Stimulated activated CD8-positive, alpha-beta memory T cell treated with anti-CD3 and anti-CD28 coated beads, Interleukin-4, amount 100 ng/mL, for 24 hours (primary cell): Measurements from ENCODE around the gene BARX2.
"Not testable (repeated sequence)": the region's sequence is repeated elsewhere in the genome, so short reads cannot be mapped to it uniquely, and the experiment has no call there.

Source experiments
- DNase-seq: peaks from one replicate; pipeline ENCODE4 v3.0.0-alpha.2; 2020; ENCODE audit warnings: low read depth

Gene BARX2, protein sequence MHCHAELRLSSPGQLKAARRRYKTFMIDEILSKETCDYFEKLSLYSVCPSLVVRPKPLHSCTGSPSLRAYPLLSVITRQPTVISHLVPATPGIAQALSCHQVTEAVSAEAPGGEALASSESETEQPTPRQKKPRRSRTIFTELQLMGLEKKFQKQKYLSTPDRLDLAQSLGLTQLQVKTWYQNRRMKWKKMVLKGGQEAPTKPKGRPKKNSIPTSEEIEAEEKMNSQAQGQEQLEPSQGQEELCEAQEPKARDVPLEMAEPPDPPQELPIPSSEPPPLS

DNA sequence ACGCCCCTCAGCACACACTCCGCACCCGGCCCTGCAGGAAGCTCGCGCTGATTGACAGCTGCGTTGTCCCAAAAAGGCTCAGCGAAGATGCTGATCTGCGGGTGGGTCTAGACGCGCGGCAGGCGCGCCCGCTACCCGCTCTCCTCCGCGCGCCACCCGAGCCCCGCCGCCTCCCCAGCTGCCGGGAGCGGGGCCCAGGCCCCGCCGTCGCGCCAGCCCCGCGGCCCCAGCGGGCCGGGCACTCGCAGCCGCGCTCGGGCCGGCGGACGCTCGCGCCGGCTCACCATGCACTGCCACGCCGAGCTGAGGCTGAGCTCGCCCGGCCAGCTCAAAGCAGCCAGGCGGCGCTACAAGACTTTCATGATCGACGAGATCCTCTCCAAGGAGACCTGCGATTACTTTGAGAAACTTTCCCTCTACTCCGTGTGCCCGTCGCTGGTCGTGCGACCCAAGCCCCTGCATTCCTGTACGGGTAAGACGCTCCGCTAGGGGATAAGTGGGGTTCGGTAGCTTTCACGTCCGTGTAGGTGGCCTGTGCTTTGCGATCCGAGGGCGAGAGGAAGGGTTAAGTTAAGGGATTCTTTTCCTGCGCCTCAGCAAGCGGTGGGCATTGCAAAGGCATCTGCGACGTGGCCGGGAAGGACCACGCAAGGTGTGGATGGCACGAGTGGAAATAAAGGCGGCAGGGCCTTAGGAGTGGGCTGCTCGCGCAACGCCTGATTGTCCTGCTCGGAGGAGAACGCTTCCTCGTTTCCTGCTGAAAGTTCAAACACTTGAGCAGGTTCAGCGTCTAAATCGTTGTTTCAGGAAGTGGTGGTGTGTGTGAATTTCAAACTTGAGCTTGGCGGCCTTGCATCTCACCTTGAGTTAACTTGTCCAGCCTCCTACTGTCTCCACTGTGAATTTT lies at the start of gene BARX2:
Gene BARX2, plus strand, starts transcription at position 98 of the 907 bp plus-strand sequence. Its CDS starts 188 bp downstream, at position 286.
- DNase-seq, result no peak

DNA sequence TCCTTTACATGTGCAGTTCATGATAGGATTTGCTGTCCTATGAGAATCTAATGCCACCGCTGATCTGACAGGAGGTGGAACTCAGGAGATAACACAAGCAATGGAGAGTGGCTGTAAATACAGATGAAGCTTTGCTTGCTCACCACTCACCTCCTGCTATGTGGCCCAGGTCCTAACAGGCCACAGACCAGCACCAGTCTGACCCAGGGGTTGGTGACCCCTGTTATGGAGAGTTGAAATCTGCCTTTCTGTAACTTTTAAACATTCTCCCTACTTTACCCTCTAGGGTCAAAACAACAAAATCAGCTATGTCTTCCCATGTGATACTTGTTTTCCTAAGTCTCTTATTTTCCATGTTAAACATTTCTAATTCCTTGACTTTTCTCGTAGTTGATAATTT lies 48.7 kb upstream of the BARX2 start:
- DNase-seq, result no peak

DNA sequence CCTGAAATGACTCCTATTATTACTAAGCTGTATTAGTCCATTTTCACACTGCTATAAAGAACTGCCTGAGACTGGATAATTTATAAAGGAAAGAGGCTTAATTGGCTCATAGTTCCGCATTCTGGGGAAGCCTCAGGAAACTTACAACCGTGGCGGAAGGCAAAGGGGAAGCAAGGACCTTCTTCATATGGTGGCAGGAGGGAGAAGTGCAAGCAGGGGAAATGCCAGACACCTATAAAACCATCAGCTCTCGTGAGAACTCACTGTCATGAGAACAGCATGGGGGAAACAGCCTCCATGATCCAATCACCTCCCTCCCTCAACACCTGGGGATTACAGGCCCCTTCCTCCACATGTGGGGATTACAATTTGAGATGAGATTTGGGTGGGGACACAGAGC lies 47.9 kb upstream of the BARX2 start:
- DNase-seq, result not testable (repeated sequence)

DNA sequence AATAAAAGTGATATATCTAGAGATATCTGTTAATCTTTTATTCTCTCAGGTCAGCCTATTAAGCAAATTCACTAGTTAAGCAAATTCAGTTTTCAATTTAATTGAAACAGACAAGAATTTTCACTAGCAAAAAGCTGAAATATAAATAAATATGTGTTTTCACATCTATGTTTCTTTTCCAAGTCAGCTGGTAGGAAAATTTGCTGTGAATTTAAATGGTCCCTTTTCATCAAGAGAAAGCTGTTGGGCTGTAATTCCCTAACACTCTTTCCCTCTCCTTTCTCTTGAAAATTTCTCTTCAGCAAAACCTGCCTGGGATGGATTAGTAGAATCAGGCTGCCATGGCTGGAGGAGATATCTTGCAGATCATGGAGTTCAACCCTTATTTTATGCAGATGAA lies 46.9 kb upstream of the BARX2 start:
- no peak for DNase-seq

DNA sequence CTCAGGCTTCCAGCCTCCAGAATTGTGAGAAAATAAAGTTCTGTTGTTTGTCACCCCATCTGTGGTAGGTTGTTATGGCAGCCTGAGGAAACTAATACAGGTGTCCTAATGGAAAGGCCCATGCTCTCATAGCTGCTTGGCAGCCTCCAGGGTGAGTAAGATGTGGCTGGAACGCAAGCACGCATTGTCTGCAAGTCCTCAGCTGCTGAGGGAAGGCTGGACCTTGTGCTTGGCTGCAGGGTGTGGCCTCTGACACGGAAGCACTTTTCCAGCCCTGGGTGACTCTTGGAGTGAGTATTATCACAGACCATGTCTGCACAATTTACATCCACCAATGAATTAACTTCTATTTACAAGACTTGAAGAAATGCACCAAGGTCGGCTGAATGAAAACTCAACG lies 44.4 kb upstream of the BARX2 start:
- no peak for DNase-seq

DNA sequence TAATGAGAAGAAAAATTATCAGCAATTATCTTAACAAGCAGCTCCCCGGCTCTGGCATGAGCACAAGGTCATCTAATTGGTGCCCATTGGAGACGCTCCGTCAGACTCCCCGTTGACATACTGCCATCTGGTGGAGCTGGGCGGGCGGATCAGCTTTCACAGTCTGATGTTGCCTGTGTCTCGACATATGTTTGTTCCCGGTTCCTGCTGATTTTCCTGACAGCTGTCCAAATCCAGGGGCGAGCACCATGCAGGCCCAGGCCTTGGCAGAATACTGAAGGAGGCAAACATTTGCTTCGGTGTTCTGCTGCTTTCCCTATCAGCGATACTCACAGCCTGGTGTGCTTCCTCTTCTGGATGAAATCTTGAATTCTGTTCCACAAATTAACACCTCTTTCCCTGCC lies 43.8 kb upstream of the BARX2 start:
- DNase-seq, result peak; percentile 54

DNA sequence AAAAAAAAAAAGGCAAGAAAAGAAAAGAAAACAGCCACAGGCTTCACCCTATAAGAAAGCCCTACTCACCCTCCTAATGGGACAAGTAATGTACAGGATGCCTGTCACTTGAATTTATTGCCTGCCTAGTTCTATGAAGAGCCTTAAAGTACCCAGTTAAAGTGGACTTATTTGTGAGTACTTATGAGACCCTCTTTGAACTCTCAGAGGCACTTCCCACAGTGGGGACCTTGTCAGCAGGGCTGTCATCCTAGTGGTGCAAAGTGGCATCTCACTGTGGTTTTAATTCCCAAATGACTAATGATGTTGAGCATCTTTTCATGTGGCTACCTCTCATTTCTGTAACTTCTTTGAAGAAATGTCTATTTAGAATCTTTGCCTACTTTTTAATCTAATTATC lies 41.8 kb upstream of the BARX2 start:
- no peak for DNase-seq

DNA sequence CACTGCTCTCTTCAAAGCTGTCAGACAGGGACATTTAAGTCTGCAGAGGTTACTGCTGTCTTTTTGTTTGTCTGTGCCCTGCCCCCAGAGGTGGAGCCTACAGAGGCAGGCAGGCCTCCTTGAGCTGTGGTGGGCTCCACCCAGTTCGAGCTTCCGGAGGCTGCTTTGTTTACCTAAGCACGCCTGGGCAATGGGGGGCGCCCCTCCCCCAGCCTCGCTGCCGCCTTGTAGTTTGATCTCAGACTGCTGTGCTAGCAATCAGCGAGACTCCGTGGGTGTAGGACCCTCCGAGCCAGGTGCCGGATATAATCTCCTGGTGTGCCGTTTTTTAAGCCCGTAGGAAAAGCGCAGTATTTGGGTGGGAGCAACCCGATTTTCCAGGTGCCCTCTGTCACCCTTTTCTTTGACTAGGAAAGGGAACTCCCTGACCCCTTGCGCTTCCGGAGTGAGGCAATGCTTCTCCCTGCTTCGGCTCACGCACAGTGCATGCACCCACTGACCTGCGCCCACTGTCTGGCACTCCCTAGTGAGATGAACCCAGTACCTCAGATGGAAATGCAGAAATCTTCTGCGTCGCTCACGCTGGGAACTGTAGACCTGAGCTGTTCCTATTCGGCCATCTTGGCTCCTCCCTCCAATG lies 31.2 kb upstream of the BARX2 start:
- peak; percentile 2 for DNase-seq

DNA sequence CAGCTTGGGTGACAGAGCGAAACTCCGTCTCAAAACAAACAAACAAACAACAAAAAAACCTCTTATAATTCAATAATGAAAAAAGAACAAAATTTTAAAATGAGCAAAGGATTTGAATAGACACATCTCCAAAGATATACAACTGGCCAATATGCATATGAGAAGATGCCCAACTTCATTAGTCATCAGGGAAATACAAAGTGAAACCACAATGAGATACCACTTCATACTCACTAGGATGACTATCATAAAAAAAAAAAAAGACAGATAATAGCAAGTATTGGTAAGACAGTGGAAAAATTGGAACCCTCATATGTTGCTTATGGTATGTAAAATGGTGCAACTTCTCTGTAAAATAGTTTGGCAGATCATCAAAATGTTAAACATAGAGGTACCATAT lies 28.7 kb upstream of the BARX2 start:
- no peak for DNase-seq

DNA sequence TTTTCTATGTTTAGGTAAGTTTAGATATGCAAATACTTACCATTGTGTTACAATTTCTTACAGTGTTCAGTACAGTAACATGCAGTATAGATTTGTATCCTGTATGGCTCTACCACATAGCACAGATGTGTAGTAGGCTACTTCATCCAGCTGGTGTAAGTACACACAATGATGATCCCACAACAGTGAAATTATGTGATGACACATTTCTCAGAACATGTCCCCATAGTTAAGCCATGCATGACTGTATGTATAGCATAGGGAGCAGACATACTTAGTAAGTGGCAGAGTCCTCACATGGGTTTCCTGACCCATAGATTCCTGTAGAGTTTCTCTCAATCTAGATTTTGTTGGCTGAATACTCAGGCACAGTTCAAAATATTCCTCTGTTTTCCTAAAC lies 26.8 kb upstream of the BARX2 start:
- DNase-seq, result no peak

DNA sequence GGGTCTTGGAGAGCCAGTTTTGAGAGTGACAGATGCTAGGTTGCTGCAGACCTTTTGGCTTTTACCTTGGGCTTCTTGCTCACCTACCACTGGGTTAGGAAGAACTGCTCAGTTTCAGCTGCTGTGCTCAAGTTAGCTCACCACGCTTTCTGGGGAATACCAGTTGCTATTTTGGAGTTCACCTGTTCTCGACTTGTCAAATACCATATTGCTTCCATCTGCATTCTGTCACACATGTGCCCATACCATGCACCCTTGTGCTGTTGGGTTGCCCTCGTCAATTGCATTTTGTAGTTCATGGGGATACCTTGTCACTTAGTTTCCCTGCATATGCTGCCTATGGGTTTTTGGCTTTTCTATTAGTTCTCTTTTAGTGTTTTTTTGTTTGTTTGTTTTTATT lies 23.0 kb upstream of the BARX2 start:
- DNase-seq, result no peak

DNA sequence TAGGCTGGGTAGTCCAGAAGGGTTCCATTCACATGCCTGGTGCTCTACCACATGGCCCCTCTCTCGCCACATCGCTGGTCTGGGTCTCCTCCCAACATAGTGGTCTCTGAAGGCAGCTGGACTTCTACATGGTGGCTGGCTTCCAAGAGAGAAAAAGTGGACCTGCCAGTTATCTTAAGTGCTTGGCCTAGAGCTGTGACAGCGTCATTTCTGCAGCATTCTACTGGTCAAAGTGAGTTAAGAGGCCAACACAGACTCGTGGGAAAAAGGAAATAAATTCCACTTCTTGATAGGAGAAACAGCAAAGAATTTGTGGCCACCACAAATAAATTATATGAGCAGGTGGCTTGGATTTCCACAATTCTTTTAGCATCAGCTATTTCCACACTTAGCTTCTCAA lies 21.0 kb upstream of the BARX2 start:
- no peak for DNase-seq

DNA sequence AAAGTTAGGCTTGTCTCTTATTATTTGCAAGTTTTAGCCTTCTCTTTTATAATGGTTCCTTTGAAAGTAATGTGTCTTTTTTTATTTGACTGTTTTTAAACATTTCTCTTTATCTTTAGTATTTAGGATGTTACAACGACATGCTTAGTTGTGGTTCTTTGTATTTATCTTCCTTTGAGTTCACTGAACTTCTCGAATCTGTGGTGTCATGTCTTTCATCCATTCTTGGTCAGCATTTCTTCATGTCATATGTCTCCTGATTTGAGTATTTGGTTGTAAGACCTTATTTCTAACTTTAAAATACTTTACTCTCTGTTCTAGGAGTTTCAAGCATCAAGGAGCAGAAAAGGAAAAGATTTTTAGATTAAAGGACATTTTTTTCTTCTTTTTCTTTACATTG lies 15.9 kb upstream of the BARX2 start:
- DNase-seq, result no peak

DNA sequence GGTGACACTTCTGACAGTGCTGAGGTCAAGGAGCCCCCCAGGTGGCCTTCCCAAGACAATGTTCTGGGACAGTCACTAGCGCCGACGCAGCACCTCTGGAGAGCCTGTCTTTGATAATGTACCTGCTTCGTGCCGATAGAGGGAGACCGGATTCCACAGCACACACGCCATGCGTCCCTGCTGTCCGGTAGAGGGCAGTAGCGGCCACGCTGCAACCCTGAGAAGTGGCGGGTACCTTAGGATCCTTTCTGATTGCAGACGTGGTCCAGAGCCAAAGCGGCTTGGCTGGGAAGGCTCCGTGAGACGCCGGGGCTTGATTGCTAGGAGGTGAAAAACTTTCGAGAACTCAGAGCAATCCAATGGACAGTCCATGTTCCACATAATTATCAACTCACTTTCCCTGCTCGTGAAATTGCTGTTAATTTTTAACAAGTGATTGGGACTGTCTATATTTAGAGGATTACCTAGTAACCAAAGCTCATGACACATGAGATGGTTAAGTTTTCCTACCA lies 11.4 kb upstream of the BARX2 start:
- DNase-seq, result peak; percentile 62

DNA sequence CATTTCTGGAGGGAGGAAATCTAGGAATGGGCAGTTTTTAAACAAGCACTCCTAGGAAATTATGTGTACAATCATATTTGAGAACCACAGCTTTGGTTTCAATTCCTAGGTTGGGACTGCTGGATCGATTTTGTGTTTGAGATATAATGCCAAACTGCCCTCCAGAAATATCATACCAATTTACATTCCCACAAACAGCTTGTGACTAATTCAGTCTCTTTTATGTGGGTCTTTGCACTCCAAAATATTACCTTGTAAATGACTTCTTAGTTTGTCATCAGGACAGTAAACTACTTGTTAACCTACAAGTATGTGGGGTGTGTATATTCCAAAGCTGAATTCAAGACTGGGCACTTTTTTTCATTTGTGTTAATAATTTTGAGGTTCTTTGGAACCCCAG lies 9.8 kb upstream of the BARX2 start:
- DNase-seq, result no peak

DNA sequence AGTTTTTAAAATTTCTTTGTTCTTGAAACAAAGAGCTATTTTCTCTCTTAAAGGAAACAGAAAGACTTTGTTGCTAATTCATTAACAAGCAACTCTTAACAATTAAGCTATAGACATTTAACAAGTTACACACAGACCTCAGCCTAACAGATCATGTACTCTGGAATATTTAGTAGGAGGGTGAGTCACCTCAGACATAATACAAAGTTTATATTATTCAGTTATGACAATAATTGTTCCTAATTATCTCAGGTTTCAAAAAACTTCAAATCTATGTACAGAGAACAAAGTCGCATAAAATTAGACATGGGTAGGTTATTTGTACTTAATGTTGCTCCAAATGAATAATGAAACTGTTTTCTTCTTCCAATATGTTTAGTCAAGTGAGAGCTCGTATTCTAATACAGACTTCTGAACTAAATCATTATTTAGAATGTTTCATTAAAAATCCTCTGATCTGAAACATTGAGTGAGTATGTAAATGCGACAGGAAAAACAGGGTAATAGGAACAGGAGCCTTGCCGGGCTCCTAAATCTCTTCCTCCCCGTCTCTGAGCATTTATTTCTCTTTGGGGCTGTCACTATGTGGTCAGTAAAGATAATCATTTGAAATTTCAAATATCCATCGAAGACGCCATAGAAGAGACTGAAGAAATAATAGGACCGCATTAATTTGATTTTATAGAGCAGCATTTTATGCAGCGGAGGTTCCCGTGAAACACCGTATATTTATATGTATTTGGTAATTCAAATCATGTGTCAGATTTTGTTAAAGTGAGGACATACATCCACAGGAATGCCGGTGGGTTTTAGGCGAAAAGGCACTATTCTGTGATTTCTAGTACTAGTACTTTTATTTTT lies 8.7 kb upstream of the BARX2 start:
- no peak for DNase-seq

DNA sequence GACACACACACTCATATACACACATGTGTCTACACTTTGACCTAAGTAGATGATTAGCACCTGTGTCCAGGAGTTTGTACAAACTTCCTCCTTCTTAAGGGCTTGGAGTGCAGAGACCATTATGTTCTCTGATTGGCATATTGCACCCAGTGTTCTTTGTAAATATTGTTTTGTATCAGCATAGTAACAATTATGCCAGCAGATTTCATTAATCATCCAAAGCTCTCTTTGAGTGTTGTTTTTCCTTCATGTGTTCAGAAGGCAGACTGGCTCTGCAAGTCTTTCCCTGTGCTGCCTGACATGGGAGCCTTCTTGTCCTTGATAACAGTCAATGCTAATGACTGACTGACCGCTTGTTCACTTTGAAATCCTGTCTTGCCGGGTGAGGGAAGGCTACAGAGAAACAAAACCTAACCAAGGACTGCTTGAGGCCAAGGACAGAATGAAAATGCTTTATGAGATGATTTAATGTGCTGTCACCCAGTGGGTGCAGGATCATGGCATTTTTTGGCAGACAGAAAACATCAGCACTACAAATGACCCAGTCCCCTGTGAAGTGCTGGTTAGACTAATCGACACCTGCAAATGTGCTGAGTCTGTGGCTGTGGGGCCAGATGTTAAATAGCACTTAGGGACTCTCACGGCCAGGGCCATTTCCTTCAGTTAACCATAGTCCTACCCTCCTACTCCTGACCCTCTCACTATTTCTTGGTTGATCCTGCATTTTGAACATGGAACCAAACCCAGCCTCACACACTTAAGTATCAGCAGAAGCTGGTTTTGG lies 6.6 kb upstream of the BARX2 start:
- DNase-seq, result no peak

DNA sequence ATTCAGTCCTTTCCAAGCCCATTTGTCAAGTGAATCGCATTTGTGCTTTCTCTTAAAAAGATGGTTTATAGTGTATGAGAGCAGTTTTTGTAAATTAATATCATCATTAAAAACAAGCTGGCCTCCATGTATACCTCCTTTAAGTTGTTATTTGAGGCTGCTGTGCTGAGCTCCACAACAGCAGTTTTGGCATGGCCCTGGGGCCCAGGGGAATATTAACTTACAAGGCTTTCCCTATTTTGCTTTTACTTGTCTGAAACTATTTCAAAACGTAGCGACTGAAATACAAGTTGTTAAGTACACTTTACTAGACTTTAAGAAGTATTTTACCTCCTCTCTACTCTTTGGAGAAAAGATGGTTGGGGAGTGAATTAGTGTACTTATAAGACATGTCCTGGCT lies 4.9 kb upstream of the BARX2 start:
- DNase-seq, result no peak

DNA sequence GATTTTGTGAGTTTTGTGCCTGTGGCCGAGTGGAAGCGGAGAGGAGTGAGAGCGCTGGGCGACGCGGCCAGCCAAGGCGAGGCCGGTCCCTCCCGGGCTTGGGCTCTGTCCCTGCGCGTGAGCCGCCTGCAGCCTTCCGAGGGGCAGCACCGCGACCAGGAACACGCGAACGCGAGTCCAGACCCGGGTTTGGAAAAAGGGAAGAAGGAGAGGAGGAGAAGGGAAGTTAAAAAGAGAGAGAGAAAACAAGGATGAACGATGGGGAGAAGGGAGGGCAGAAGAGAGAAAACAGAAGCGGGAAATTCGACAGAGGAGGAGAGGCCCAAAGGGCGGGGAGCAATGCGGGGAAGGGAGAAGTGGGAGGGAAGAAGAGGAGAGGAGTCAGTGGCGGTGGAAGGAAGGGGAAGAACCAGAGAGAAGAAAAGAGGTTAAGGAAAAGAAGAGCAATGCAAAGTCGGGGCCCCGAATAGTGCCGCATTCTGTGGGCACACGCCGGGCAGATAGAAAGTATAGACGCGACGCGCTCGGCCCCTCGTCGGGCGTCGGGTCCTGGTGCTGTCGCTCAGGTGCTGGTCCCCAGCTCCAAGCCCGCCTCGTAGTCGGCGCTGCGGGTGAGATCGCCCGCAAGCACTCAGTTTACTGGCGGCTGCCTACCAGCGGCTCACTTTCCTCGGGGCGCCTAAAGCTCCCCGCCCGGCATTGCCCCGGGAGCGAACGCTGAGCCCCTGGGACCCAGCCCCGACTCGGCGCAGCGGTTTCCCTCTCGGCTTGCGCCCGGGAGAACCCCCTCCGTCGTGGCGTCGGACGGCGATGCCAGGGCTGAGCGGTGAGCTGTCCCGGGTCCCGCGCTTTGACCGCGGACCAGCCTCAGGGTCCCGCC lies 2.8 kb upstream of the BARX2 start:
- no peak for DNase-seq

DNA sequence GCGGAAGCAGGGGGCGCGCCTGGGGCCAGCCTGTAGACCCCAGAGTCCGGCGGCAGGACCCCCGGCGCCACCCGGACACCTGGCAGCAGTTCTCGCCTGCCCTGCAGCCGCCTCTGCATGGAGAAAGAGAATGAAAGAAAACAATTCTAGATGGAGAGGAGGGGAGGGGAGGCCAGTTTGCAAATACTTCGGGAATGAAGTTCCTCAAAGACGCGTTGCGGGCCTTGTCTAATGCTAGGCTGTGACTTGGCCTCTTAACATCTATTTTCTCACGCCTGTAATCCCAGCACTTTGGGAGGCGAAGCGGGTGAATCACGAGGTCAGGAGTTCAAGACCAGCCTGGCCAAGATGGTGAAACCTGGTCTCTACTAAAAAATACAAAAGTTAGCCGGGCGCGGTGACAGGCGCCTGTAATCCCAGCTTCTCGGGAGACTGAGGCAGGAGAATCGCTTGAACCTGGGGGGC lies 2.1 kb upstream of the BARX2 start:
- DNase-seq, result no peak
